GM06990 (cell line): Measurements from ENCODE around the gene C6orf120.
A peak's percentile ranks its signal among the peaks of the same experiment; 100 is the strongest.

Source experiments
- DNase-seq: peaks from one replicate; pipeline ENCODE4 v3.0.0-alpha.2; 2011; ENCODE audit not compliant: insufficient read length; ENCODE audit errors: extremely low read depth
- H3K27me3 ChIP-seq: replicated peaks from 2 replicates; pipeline ENCODE4 v1.6.0; 2011; ENCODE audit warnings: low read length; ENCODE audit not compliant: control insufficient read depth, insufficient read depth
- H3K36me3 ChIP-seq: 2 replicates; pipeline ENCODE4 v1.5.1; 2011; ENCODE audit warnings: low read length; ENCODE audit not compliant: control insufficient read depth, insufficient read depth
- H3K4me3 ChIP-seq: replicated peaks from 2 replicates; pipeline ENCODE4 v1.5.1; 2011; ENCODE audit warnings: low read depth, mild to moderate bottlenecking, control low read depth, low read length
- CTCF ChIP-seq: IDR thresholded peaks from 2 replicates; pipeline ENCODE4 v1.5.1; 2011; ENCODE audit warnings: low read length, control low read depth, mild to moderate bottlenecking, inconsistent platforms; ENCODE audit not compliant: insufficient read depth, poor library complexity, severe bottlenecking

The C6orf120 gene

DNA sequence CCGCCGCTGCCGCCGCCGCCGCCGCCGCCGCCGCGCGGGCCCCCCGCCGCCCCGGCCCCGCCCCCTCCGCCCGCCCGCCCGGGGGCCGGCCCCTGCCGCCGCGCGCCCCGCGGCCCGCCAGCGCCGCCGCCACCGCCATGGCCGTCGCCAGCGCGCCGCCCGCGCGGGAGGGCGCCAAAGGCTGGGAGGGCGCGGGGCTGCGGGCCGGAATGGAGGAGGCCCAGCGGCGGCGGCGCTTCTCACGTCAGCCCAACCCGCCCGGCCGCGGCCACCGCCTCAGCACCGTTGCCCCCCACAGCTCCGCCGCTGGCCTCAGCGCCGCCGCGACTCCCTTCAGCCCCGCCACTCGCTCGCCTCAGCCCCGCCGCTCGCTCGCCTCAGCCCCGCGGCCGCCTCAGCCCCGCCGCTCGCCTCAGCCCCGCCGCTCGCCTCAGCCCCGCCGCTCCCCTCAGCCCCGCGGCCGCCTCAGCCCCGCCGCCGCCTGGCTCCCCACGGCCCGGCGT lies 22.1 kb downstream of the C6orf120 start:
- Histone ChIP-seq H3K4me3 (peak overlapping the region; percentile 59), H3K36me3 (no peaks in the 10 kb centered on the region), H3K27me3 (no peaks in the 10 kb centered on the region)
- TF ChIP-seq CTCF = no peak
- DNase-seq = peak; percentile 56

GRCh38 chr6:169724494-169725124 lies 22.7 kb downstream of the C6orf120 start, which contains the start of gene PHF10:
PHF10 (minus strand) TSS chr6:169724500; CDS start chr6:169723931, 569 bp downstream.
- Histone ChIP-seq H3K4me3 (peak within 1 kb of the TSS; percentile 80), H3K27me3 (no peaks in the 10 kb centered on the region), H3K36me3 (no peaks in the 10 kb centered on the region)
- no peak for TF ChIP-seq CTCF
- DNase-seq = peak; percentile 77

GRCh38 chr6:169725125-169726048 lies 23.5 kb downstream of the C6orf120 start:
- H3K27me3 ChIP-seq = no peaks in the 10 kb centered on the region
- DNase-seq = no peak
- H3K36me3 ChIP-seq = no peaks in the 10 kb centered on the region
- peak overlapping the region; percentile 59 for H3K4me3 ChIP-seq
- no peak for TF ChIP-seq CTCF

- H3K4me3 ChIP-seq = no peak overlapping the region
- DNase-seq = no peak
- H3K27me3 ChIP-seq = no peaks in the 10 kb centered on the region
- no peaks in the 10 kb centered on the region for H3K36me3 ChIP-seq
- TF ChIP-seq CTCF = no peak
Observed at GRCh38 chr6:169726049-169726400, 24.1 kb downstream of the C6orf120 start.

DNA sequence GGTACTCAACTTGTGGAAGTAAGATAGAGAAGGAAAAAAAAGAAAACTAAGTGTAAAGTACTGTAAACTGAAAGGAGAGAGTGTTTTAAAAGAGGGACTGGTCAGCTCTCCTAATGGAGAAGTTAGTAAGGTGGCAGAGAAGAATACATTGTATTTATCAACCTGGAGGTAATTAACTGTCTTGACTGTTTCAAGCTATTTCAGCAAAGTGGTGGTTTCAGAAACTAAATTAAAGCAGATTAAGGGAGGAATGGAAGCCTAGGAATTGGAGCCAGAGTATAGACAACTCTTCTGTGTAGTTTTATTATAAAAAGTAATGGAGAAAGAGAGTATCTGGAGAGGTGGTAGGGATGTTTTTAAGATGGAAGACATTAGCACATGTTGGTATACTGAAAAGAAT lies 25.0 kb downstream of the C6orf120 start:
- no peaks in the 10 kb centered on the region for H3K27me3 ChIP-seq
- no peak for DNase-seq
- H3K4me3 ChIP-seq = no peak overlapping the region
- TF ChIP-seq CTCF = no peak
- H3K36me3 ChIP-seq = no peaks in the 10 kb centered on the region
